ENCODE results near the gene CHAF1A. TPM values are rescaled to one million over a fixed set of nuclear protein-coding genes. Genes with fewer than 3 reads are reported as not detected.

The CHAF1A gene
- total and polyA plus RNA-seq, 12 donors = 4.2 to 8.7 (median 5.8) TPM

GRCh38 chr19:4447327-4448146, 45.1 kb downstream of the CHAF1A start:
- WGBS, 2 donors = 92 to 93% methylated on average over 28 of the region's 28 CpGs
- H3K4me3 ChIP-seq = no peak overlapping the region
- no peaks in the 10 kb centered on the region for H3K27me3 ChIP-seq
- intact Hi-C loops (cut with DNase I) = no loop called here
- no peaks in the 10 kb centered on the region for H3K9me3 ChIP-seq
- ATAC-seq = no peak
- no peak overlapping the region for H3K27ac ChIP-seq
- H3K36me3 ChIP-seq = peaks cover 0 to 88% (median 61%) of the 10 kb centered on the region in 9 donors
- DNase-seq = no peak
- peaks cover 0 to 14% (median 6%) of the 10 kb centered on the region in 9 donors for H3K4me1 ChIP-seq
- TF ChIP-seq CTCF (IDR thresholded peaks at IDR 0.05) = no peak

- peak overlapping the region in 8 of 10 donors; percentile 9 to 63 (median 56) for H3K27ac ChIP-seq
- WGBS, 2 donors = 79 to 80% methylated on average over 30 of the region's 30 CpGs
- no peaks in the 10 kb centered on the region for H3K9me3 ChIP-seq
- peaks cover 0 to 17% (median 6%) of the 10 kb centered on the region in 9 donors for H3K4me1 ChIP-seq
- no peak for TF ChIP-seq CTCF (IDR thresholded peaks at IDR 0.05)
- ATAC-seq = peak in 5 of 8 donors; percentile 1 to 15 (median 1)
- peaks cover 5 to 96% (median 68%) of the 10 kb centered on the region in 9 donors for H3K36me3 ChIP-seq
- no peak overlapping the region for H3K4me3 ChIP-seq
- intact Hi-C loops (cut with DNase I) = no loop called here
- H3K27me3 ChIP-seq = no peaks in the 10 kb centered on the region
- no peak for DNase-seq
Measured at GRCh38 chr19:4448147-4448985, 45.9 kb downstream of the CHAF1A start.

- intact Hi-C loops (cut with DNase I) = no loop called here
- Histone ChIP-seq H3K36me3 (peaks cover 5 to 100% (median 73%) of the 10 kb centered on the region in 9 donors), H3K4me3 (no peak overlapping the region), H3K27ac (peak overlapping the region in 8 of 10 donors; percentile 9 to 63 (median 56)), H3K9me3 (no peaks in the 10 kb centered on the region), H3K4me1 (peaks cover 0 to 22% (median 6%) of the 10 kb centered on the region in 9 donors), H3K27me3 (no peaks in the 10 kb centered on the region)
- WGBS, 2 donors = 55 to 60% methylated on average over 24 of the region's 24 CpGs
- peak; percentile 80 to 81 for DNase-seq
- peak in 5 of 9 donors; percentile 15 to 40 (median 39) for TF ChIP-seq CTCF (IDR thresholded peaks at IDR 0.05)
- ATAC-seq = peak; percentile 63 to 94 (median 88)
Measured at GRCh38 chr19:4449022-4449638, 46.7 kb downstream of the CHAF1A start.

- Histone ChIP-seq H3K36me3 (peaks cover 5 to 100% (median 73%) of the 10 kb centered on the region in 9 donors), H3K4me3 (no peak overlapping the region), H3K27ac (peak overlapping the region in 3 of 10 donors; percentile 56 to 63 (median 56)), H3K27me3 (no peaks in the 10 kb centered on the region), H3K4me1 (peaks cover under 1 to 23% (median 6%) of the 10 kb centered on the region in 9 donors), H3K9me3 (no peaks in the 10 kb centered on the region)
- no peak for ATAC-seq
- intact Hi-C loops (cut with DNase I) = no loop called here
- no peak for TF ChIP-seq CTCF (IDR thresholded peaks at IDR 0.05)
- DNase-seq = no peak
- WGBS, 2 donors = 90 to 92% methylated on average over 9 of the region's 9 CpGs
Measured at GRCh38 chr19:4449639-4450028, 47.2 kb downstream of the CHAF1A start.

Data from heart right ventricle (tissue), 16 donors.